ENCODE measurements around the gene RAB11FIP2.

The RAB11FIP2 gene

DNA sequence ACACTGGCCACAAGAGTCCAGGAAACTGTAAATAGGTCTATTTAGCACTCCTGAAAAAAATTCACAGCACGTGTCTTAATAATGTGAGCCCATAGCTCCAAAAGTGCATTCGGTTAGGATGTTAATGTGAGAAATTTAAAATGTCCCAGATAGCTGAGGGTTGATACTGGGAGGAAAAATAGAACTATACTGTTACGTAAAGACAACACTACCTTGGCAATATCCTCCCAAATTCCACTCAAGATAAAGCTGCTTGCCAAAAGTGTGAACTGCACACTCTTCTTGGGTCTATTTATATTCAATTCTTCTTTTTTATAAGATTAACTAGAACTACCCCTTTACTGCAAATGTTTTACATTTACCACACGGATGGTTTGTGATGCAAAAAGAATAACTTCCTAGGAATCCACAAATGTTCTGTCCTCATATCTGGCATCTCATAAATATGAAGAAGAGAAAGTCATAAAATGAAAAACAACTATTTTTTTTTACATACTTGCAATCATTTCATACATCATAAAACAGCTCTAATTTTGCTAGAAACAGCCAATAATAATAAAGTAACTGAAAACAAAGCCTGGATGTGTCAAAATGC is 10.4 kb downstream of the RAB11FIP2 start:
- TF ChIP-seq EZH2phosphoT487 (IDR thresholded peaks at IDR 0.05; ENCODE audit: borderline replicate concordance), result no peak
- TF ChIP-seq, protein P1, sequence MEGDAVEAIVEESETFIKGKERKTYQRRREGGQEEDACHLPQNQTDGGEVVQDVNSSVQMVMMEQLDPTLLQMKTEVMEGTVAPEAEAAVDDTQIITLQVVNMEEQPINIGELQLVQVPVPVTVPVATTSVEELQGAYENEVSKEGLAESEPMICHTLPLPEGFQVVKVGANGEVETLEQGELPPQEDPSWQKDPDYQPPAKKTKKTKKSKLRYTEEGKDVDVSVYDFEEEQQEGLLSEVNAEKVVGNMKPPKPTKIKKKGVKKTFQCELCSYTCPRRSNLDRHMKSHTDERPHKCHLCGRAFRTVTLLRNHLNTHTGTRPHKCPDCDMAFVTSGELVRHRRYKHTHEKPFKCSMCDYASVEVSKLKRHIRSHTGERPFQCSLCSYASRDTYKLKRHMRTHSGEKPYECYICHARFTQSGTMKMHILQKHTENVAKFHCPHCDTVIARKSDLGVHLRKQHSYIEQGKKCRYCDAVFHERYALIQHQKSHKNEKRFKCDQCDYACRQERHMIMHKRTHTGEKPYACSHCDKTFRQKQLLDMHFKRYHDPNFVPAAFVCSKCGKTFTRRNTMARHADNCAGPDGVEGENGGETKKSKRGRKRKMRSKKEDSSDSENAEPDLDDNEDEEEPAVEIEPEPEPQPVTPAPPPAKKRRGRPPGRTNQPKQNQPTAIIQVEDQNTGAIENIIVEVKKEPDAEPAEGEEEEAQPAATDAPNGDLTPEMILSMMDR (conservative IDR thresholded peaks at IDR 0.05; ENCODE audit: low read length), result no peak
- H3K4me2 ChIP-seq (ENCODE audit: low read depth, low read length, poor library complexity, severe bottlenecking), result peak overlapping the region; percentile 46
- H3K9ac ChIP-seq (ENCODE audit: low read depth, low read length, poor library complexity, severe bottlenecking), result no peak overlapping the region
- no peaks in the 10 kb centered on the region for H3K27me3 ChIP-seq (ENCODE audit: insufficient read depth, low read length, poor library complexity, severe bottlenecking)
- no peaks in the 10 kb centered on the region for H3F3A ChIP-seq (ENCODE audit: low read depth)
- H4K20me1 ChIP-seq (ENCODE audit: insufficient read depth, low read length, poor library complexity, severe bottlenecking), result no peaks in the 10 kb centered on the region
- no peaks in the 10 kb centered on the region for H3K9me2 ChIP-seq (replicated peaks; ENCODE audit: low read depth, low read length)
- peaks cover 48% of the 10 kb centered on the region for H3K4me1 ChIP-seq (ENCODE audit: insufficient read depth, low read length, poor library complexity, severe bottlenecking)
- no peak overlapping the region for H2AFZ ChIP-seq (ENCODE audit: low read length)
- peaks cover 5% of the 10 kb centered on the region; the same call in 1 of the 2 replicates for H3K36me3 ChIP-seq (ENCODE audit: insufficient read depth, low read length)
- peaks cover 19% of the 10 kb centered on the region; the same call in 1 of the 2 replicates for H3K79me2 ChIP-seq (ENCODE audit: insufficient read depth, low read length)
- H3K4me3 ChIP-seq (ENCODE audit: low read length, poor library complexity, severe bottlenecking), result peak overlapping the region; percentile 40
- no peaks in the 10 kb centered on the region for H3K9me3 ChIP-seq (ENCODE audit: insufficient read depth, low read depth, low read length)

DNA sequence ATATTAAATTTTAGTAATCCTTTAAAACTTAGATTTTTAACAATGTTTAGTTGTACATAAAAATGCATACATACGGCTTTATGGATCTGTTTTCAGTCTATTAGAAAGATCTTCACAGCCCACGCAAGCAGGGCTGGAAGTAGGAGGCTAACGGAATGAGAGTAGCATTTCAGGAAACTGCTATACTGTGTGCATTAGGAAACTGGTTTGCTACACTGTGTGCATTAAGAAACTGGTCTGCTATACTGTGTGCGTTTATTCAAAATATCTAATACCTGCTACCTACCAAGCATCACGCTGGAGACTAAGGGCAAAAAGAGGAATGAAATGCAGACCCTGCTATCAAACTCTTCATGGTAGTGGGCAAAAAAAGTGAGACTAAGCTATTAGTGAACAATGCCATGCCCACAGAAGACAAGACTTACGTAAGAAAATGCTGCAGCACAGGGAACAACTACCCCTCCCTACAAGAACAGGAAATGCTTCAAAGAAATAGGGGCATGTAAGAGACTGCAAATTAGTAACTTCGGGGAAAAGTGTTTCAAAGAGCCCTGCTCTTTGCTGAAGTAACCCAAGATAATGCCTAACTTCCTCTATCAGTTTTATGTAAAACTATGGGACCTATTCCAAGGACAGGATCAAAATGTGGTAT is 11.3 kb downstream of the RAB11FIP2 start:
- H2AFZ ChIP-seq (ENCODE audit: low read length), result no peak overlapping the region
- no peak for TF ChIP-seq EZH2phosphoT487 (IDR thresholded peaks at IDR 0.05; ENCODE audit: borderline replicate concordance)
- TF ChIP-seq, protein P1 (conservative IDR thresholded peaks at IDR 0.05; ENCODE audit: low read length), result no peak
- no peaks in the 10 kb centered on the region for H4K20me1 ChIP-seq (ENCODE audit: insufficient read depth, low read length, poor library complexity, severe bottlenecking)
- H3K9me2 ChIP-seq (replicated peaks; ENCODE audit: low read depth, low read length), result no peaks in the 10 kb centered on the region
- peak overlapping the region; percentile 40 for H3K4me3 ChIP-seq (ENCODE audit: low read length, poor library complexity, severe bottlenecking)
- H3K9me3 ChIP-seq (ENCODE audit: insufficient read depth, low read depth, low read length), result no peaks in the 10 kb centered on the region
- H3K9ac ChIP-seq (ENCODE audit: low read depth, low read length, poor library complexity, severe bottlenecking), result peak overlapping the region; percentile 21
- H3K4me1 ChIP-seq (ENCODE audit: insufficient read depth, low read length, poor library complexity, severe bottlenecking), result peaks cover 41% of the 10 kb centered on the region
- H3K36me3 ChIP-seq (ENCODE audit: insufficient read depth, low read length), result peaks cover 5% of the 10 kb centered on the region; the same call in 1 of the 2 replicates
- H3K27me3 ChIP-seq (ENCODE audit: insufficient read depth, low read length, poor library complexity, severe bottlenecking), result no peaks in the 10 kb centered on the region
- no peaks in the 10 kb centered on the region for H3F3A ChIP-seq (ENCODE audit: low read depth)
- H3K4me2 ChIP-seq (ENCODE audit: low read depth, low read length, poor library complexity, severe bottlenecking), result peak overlapping the region; percentile 46
- H3K79me2 ChIP-seq (ENCODE audit: insufficient read depth, low read length), result 0 out of 2 replicates have a peak, but pooled peaks cover 13% of the 10 kb centered on the region

DNA sequence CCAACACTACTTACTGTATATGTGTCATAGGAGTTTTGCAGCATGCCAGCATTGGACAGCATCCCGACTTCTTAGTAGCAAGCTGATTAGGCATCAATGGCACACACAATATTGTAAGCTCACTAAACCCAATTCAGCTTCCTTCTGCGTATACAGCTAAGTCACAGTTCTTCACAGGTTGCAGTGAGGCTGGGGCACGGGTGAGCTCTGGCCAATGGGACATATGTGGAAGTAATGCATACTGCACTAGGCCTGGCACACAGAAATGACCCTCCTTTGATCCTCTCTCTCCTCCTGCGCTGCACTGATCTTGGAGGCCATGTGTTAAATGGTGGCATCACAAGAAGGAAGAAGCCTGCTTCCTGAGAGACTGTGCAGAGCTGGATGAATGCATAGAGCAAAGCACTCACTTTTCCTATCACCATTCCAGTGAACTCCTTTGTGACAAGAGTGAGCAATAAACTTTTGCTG is 11.9 kb downstream of the RAB11FIP2 start:
- H3K4me2 ChIP-seq (ENCODE audit: low read depth, low read length, poor library complexity, severe bottlenecking), result peak overlapping the region; percentile 46
- no peaks in the 10 kb centered on the region for H3K9me2 ChIP-seq (replicated peaks; ENCODE audit: low read depth, low read length)
- no peaks in the 10 kb centered on the region for H3K9me3 ChIP-seq (ENCODE audit: insufficient read depth, low read depth, low read length)
- no peak overlapping the region for H3K4me3 ChIP-seq (ENCODE audit: low read length, poor library complexity, severe bottlenecking)
- H3K9ac ChIP-seq (ENCODE audit: low read depth, low read length, poor library complexity, severe bottlenecking), result no peak overlapping the region
- H3K79me2 ChIP-seq (ENCODE audit: insufficient read depth, low read length), result 0 out of 2 replicates have a peak, but pooled peaks cover 13% of the 10 kb centered on the region
- no peak overlapping the region for H2AFZ ChIP-seq (ENCODE audit: low read length)
- TF ChIP-seq, protein P1 (conservative IDR thresholded peaks at IDR 0.05; ENCODE audit: low read length), result no peak
- TF ChIP-seq EZH2phosphoT487 (IDR thresholded peaks at IDR 0.05; ENCODE audit: borderline replicate concordance), result no peak
- H3F3A ChIP-seq (ENCODE audit: low read depth), result no peaks in the 10 kb centered on the region
- H3K36me3 ChIP-seq (ENCODE audit: insufficient read depth, low read length), result peaks cover 5% of the 10 kb centered on the region; the same call in 1 of the 2 replicates
- H4K20me1 ChIP-seq (ENCODE audit: insufficient read depth, low read length, poor library complexity, severe bottlenecking), result no peaks in the 10 kb centered on the region
- H3K4me1 ChIP-seq (ENCODE audit: insufficient read depth, low read length, poor library complexity, severe bottlenecking), result peaks cover 35% of the 10 kb centered on the region
- no peaks in the 10 kb centered on the region for H3K27me3 ChIP-seq (ENCODE audit: insufficient read depth, low read length, poor library complexity, severe bottlenecking)

Data from Loucy (cell line).